CD4-positive, alpha-beta T cell (primary cell): ENCODE results near the gene METTL18. TPM values are rescaled to one million over a fixed set of nuclear protein-coding genes. Genes with fewer than 3 reads are reported as not detected.
"Not testable (repeated sequence)": the region's sequence is repeated elsewhere in the genome, so short reads cannot be mapped to it uniquely, and the experiment has no call there.

Experiments
- ATAC-seq: fragments of 200-7000 bp; cut with Tn5 transposase; one replicate; pipeline ENCODE4 v1.10.0; 2022; ENCODE audit warnings: mild to moderate bottlenecking; ENCODE audit not compliant: poor library complexity
- CTCF ChIA-PET: fragments of 350-600 bp; sonication (Branson Sonifier 250); formaldehyde crosslinking; loops from one replicate; lab custom pipeline; 2021; ENCODE audit warnings: antibody characterized with exemption, inconsistent platforms; lab: Charles Lee
- POLR2A ChIA-PET: fragments of 350-600 bp; sonication (Branson Sonifier 250); formaldehyde crosslinking; loops from one replicate; lab custom pipeline; 2021; ENCODE audit warnings: antibody characterized with exemption, inconsistent platforms; lab: Charles Lee
- DNase-seq, 14 experiments: peaks; one replicate each; pipeline ENCODE4 v3.0.0-alpha.2; 2013 to 2020; ENCODE audit warnings: mixed read lengths in 2 of 14
- H3K27ac ChIP-seq, 2 donors: one replicate each; pipeline versions ENCODE4 v1.5.1 to v1.7.0; 2013; ENCODE audit warnings: low read length in 2 of 2, low read depth in 1 of 2, mild to moderate bottlenecking in 1 of 2
- H3K27me3 ChIP-seq, 2 experiments: 1 replicate in 1 of 2; 2 replicates in 1 of 2; pipeline versions ENCODE4 v1.6.1 to v1.7.0; 2013; ENCODE audit warnings: low read length in 2 of 2, control low read depth in 1 of 2, mild to moderate bottlenecking in 1 of 2, moderate library complexity in 1 of 2; ENCODE audit not compliant: insufficient read depth in 2 of 2, control insufficient read depth in 1 of 2
- H3K36me3 ChIP-seq: one replicate; pipeline ENCODE4 v1.6.1; 2013; ENCODE audit warnings: low read length, control low read depth; ENCODE audit not compliant: insufficient read depth
- H3K4me1 ChIP-seq: one replicate; pipeline ENCODE4 v1.6.1; 2013; ENCODE audit warnings: low read length, control low read depth; ENCODE audit not compliant: insufficient read depth
- H3K4me3 ChIP-seq: one replicate; pipeline ENCODE4 v1.5.1; 2013; ENCODE audit warnings: mild to moderate bottlenecking, low read length, moderate library complexity
- H3K9me3 ChIP-seq, 2 experiments: 1 replicate in 1 of 2; 2 replicates in 1 of 2; pipeline versions ENCODE4 v1.6.1 to v1.7.0; 2013; ENCODE audit warnings: low read length in 2 of 2, mild to moderate bottlenecking in 2 of 2, control low read depth in 1 of 2, moderate library complexity in 1 of 2; ENCODE audit not compliant: control insufficient read depth in 1 of 2, insufficient read depth in 1 of 2
- H3K27ac Mint-ChIP-seq: one replicate; pipeline ENCODE4 v1.8.0; 2020; ENCODE audit warnings: mixed read lengths
- H3K27me3 Mint-ChIP-seq: one replicate; pipeline ENCODE4 v1.8.0; 2021; ENCODE audit warnings: mixed read lengths
- H3K36me3 Mint-ChIP-seq: one replicate; pipeline ENCODE4 v1.8.0; 2021; ENCODE audit warnings: low read depth, mixed read lengths
- H3K4me1 Mint-ChIP-seq: one replicate; pipeline ENCODE4 v1.8.0; 2021; ENCODE audit warnings: low read depth, mixed read lengths
- H3K4me3 Mint-ChIP-seq: one replicate; pipeline ENCODE4 v1.8.0; 2020; ENCODE audit warnings: mild to moderate bottlenecking, mixed read lengths
- H3K9me3 Mint-ChIP-seq: one replicate; pipeline ENCODE4 v1.8.0; 2020; ENCODE audit warnings: mixed read lengths
- CTCF ChIP-seq: fragments of 200-600 bp; IDR thresholded peaks from one replicate; pipeline ENCODE4 v1.8.0; 2022; ENCODE audit warnings: antibody characterized with exemption, mild to moderate bottlenecking
- intact Hi-C, 2 experiments: fragments of 100-400 bp; cut with DNase I in 1 of 2; cut with micrococcal nuclease in 1 of 2; formaldehyde crosslinking; loops; one replicate each; pipeline versions ENCODE4 v1.15.1 to v1.9.0; 2023 to 2025; cut with DNase I, micrococcal nuclease
- total RNA-seq, 174 experiments: library from RNA in 2 of 174; stranded (reverse) in 2 of 174; gene quantifications; one replicate each; pipeline ENCODE4 v1.2.3 and lab custom pipeline; 2021 to 2026

METTL18 gene
- total RNA-seq, 2 experiments from 2014 or later: 5.1 to 5.6 TPM

GRCh38 chr1:169812131-169812530, 17.4 kb upstream of the METTL18 start:
- H3K27ac Mint-ChIP-seq: no peak overlapping the region
- no peak for DNase-seq
- CTCF ChIA-PET: no interaction called here
- no peaks in the 10 kb centered on the region for H3K4me1 ChIP-seq
- H3K4me3 ChIP-seq: no peak overlapping the region
- H3K27ac ChIP-seq: no peak overlapping the region
- ATAC-seq: no peak
- POLR2A ChIA-PET: no interaction called here
- no peaks in the 10 kb centered on the region for H3K4me1 Mint-ChIP-seq
- peaks cover under 1% of the 10 kb centered on the region for H3K36me3 ChIP-seq
- intact Hi-C loops: loop anchor here in 1 of 2 experiments (5.0 kb wide), 1 partner anchor 330 kb away; no protein-coding TSS in a partner anchor
- TF ChIP-seq CTCF: no peak
- H3K9me3 Mint-ChIP-seq: peaks cover 2% of the 10 kb centered on the region
- peaks cover 14% of the 10 kb centered on the region for H3K36me3 Mint-ChIP-seq
- no peak overlapping the region for H3K4me3 Mint-ChIP-seq
- H3K27me3 ChIP-seq: no peaks in the 10 kb centered on the region
- no peaks in the 10 kb centered on the region for H3K9me3 ChIP-seq
- no peaks in the 10 kb centered on the region for H3K27me3 Mint-ChIP-seq

GRCh38 chr1:169811418-169812035, 16.8 kb upstream of the METTL18 start:
- H3K4me3 Mint-ChIP-seq, H3K4me1 Mint-ChIP-seq, H3K9me3 Mint-ChIP-seq, H3K27me3 Mint-ChIP-seq, H3K27me3 ChIP-seq, H3K36me3 ChIP-seq, H3K4me3 ChIP-seq, H3K27ac ChIP-seq, ATAC-seq, H3K27ac Mint-ChIP-seq, POLR2A ChIA-PET, DNase-seq, H3K9me3 ChIP-seq, CTCF ChIA-PET, H3K4me1 ChIP-seq: not testable (repeated sequence)
- intact Hi-C loops: loop anchor here in 1 of 2 experiments (5.0 kb wide), 1 partner anchor 329 kb away; no protein-coding TSS in a partner anchor
- peaks cover 20% of the 10 kb centered on the region for H3K36me3 Mint-ChIP-seq

- POLR2A ChIA-PET: interaction anchor here (1.7 kb wide), 1 partner anchor 15 kb away, joined by 11 read pairs; the partner anchor contains the start of gene METTL18
- H3K4me1 Mint-ChIP-seq: no peaks in the 10 kb centered on the region
- no peak overlapping the region for H3K4me3 Mint-ChIP-seq
- CTCF ChIA-PET: interaction anchor here (0.9 to 2.0 kb wide), 5 partner anchors 10 to 263 kb away, joined by 4 to 8 read pairs (median 6); partner anchors contain the start of gene METTL18
- DNase-seq: peak in 5 of 14 experiments; percentile 5 to 67 (median 59)
- no peak overlapping the region for H3K4me3 ChIP-seq
- no peak overlapping the region for H3K27ac Mint-ChIP-seq
- H3K27me3 ChIP-seq: no peaks in the 10 kb centered on the region
- H3K4me1 ChIP-seq: no peaks in the 10 kb centered on the region
- H3K9me3 Mint-ChIP-seq: no peaks in the 10 kb centered on the region
- no peaks in the 10 kb centered on the region for H3K27me3 Mint-ChIP-seq
- peaks cover 2% of the 10 kb centered on the region for H3K36me3 ChIP-seq
- ATAC-seq: no peak
- TF ChIP-seq CTCF: peak; percentile 79
- intact Hi-C loops: loop anchor here (1.0 to 5.0 kb wide), 8 partner anchors 97 to 1207 kb away; partner anchors contain the start of genes F5 (in 1 of the 2) and SELL (in 1 of the 2)
- H3K36me3 Mint-ChIP-seq: peaks cover 15% of the 10 kb centered on the region
- no peaks in the 10 kb centered on the region for H3K9me3 ChIP-seq
- H3K27ac ChIP-seq: no peak overlapping the region
Measured at GRCh38 chr1:169809370-169810095, 14.8 kb upstream of the METTL18 start.
